Endodermal cell (in vitro differentiated cells): Measurements from ENCODE around the gene NUP107. TPM values are rescaled to one million over a fixed set of nuclear protein-coding genes. Genes with fewer than 3 reads are reported as not detected.

Source experiments
- DNase-seq: peaks from one replicate; pipeline ENCODE4 v3.0.0-alpha.2; 2017
- H3K27ac ChIP-seq: 2 replicates; pipeline ENCODE4 v1.5.1; 2013; ENCODE audit warnings: mild to moderate bottlenecking, low read depth, low read length, moderate library complexity
- H3K27me3 ChIP-seq: 2 replicates; pipeline ENCODE4 v1.6.1; 2013; ENCODE audit warnings: mild to moderate bottlenecking, low read length, moderate library complexity; ENCODE audit not compliant: insufficient read depth, control insufficient read depth, poor library complexity, severe bottlenecking
- H3K36me3 ChIP-seq: 2 replicates; pipeline ENCODE4 v1.7.0; 2013; ENCODE audit warnings: mild to moderate bottlenecking, low read length, moderate library complexity; ENCODE audit not compliant: control insufficient read depth, insufficient read depth
- H3K4me1 ChIP-seq: one replicate; pipeline ENCODE4 v1.7.0; 2013; ENCODE audit warnings: low read length; ENCODE audit not compliant: control insufficient read depth, insufficient read depth
- H3K4me3 ChIP-seq: 2 replicates; pipeline ENCODE4 v1.5.1; 2013; ENCODE audit warnings: mild to moderate bottlenecking, low read length, moderate library complexity
- H3K9ac ChIP-seq: 2 replicates; pipeline ENCODE4 v1.6.1; 2013; ENCODE audit warnings: mild to moderate bottlenecking, low read length, moderate library complexity; ENCODE audit not compliant: poor library complexity, severe bottlenecking; ENCODE audit errors: extremely low read depth
- H3K9me3 ChIP-seq: 2 replicates; pipeline ENCODE4 v1.6.1; 2013; ENCODE audit warnings: mild to moderate bottlenecking, low read length, moderate library complexity; ENCODE audit not compliant: control insufficient read depth
- H3K27ac Mint-ChIP-seq: 2 replicates; pipeline ENCODE4 v1.8.0; 2020; ENCODE audit warnings: mixed read lengths
- H3K27me3 Mint-ChIP-seq: 2 replicates; pipeline ENCODE4 v1.8.0; 2021; ENCODE audit warnings: mild to moderate bottlenecking, mixed read lengths; ENCODE audit not compliant: insufficient read depth
- H3K36me3 Mint-ChIP-seq: 2 replicates; pipeline ENCODE4 v1.8.0; 2020; ENCODE audit warnings: low read depth, mixed read lengths
- H3K4me1 Mint-ChIP-seq: 2 replicates; pipeline ENCODE4 v1.8.0; 2020; ENCODE audit warnings: mixed read lengths
- H3K4me3 Mint-ChIP-seq: 2 replicates; pipeline ENCODE4 v1.8.0; 2020; ENCODE audit warnings: mild to moderate bottlenecking, moderate library complexity, mixed read lengths
- H3K9me3 Mint-ChIP-seq: 2 replicates; pipeline ENCODE4 v1.8.0; 2020; ENCODE audit warnings: mild to moderate bottlenecking, mixed read lengths
- WGBS, 2 experiments: methylation state at CpG; one replicate each; pipeline versions ENCODE4 v1.1.5 to v1.1.7; 2013; ENCODE audit warnings: missing lambda C conversion rate in 2 of 2, mixed read lengths in 1 of 2; ENCODE audit not compliant: insufficient coverage in 1 of 2, insufficient read length in 1 of 2; 5-methylcytosine and 5-hydroxymethylcytosine counted together
- total RNA-seq, 2 donors: library from RNA; stranded (reverse); fragmentation: NEBNext Ultra II Directional in 1 of 2; extraction: Animal tissue kit (Norgen Biotek cat#: 25700) in 1 of 2; gene quantifications; 2 replicates in 1 of 2; 3 replicates in 1 of 2; pipeline ENCODE4 v1.2.1, GENCODE V29; 2021
- TF ChIP-seq, protein P1 (sequence below): fragments of 200-600 bp; sonication (generic); conservative IDR thresholded peaks from 2 replicates; pipeline ENCODE4 v1.5.0; 2021; ENCODE audit warnings: antibody characterized with exemption, mild to moderate bottlenecking

The NUP107 gene
- total RNA-seq, 2 donors from 2014 or later = 116 to 130 TPM

DNA sequence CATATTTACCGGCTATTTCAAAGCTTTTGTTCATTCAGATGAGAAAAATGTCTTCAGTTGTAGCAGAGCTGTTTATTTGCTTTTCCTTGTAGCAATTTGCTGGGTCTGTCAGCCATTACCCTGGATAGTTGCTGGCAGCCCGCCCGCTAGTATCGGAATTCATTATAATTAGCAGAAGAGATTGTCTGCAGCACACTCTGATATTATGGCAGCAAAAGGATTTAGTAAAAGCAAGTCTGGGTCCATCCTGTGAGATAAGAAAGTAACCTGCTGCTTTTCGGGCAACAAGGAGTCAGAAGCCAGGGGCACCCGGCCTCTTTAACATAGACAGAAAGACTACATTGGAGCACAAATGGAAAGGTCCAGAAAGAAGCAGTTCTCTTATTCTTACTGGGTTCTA is 53.1 kb downstream of the NUP107 start:
- Histone ChIP-seq H3K36me3 (peaks cover 57% of the 10 kb centered on the region), H3K4me1 (no peaks in the 10 kb centered on the region), H3K4me3 (no peak overlapping the region), H3K27ac (no peak overlapping the region), H3K9ac (no peak overlapping the region), H3K27me3 (no peaks in the 10 kb centered on the region), H3K9me3 (no peaks in the 10 kb centered on the region)
- Mint-ChIP-seq H3K4me3 (no peak overlapping the region), H3K9me3 (no peaks in the 10 kb centered on the region), H3K27me3 (no peaks in the 10 kb centered on the region), H3K4me1 (no peaks in the 10 kb centered on the region), H3K27ac (peak overlapping the region; percentile 21), H3K36me3 (peaks cover 46% of the 10 kb centered on the region)
- TF ChIP-seq, protein P1, sequence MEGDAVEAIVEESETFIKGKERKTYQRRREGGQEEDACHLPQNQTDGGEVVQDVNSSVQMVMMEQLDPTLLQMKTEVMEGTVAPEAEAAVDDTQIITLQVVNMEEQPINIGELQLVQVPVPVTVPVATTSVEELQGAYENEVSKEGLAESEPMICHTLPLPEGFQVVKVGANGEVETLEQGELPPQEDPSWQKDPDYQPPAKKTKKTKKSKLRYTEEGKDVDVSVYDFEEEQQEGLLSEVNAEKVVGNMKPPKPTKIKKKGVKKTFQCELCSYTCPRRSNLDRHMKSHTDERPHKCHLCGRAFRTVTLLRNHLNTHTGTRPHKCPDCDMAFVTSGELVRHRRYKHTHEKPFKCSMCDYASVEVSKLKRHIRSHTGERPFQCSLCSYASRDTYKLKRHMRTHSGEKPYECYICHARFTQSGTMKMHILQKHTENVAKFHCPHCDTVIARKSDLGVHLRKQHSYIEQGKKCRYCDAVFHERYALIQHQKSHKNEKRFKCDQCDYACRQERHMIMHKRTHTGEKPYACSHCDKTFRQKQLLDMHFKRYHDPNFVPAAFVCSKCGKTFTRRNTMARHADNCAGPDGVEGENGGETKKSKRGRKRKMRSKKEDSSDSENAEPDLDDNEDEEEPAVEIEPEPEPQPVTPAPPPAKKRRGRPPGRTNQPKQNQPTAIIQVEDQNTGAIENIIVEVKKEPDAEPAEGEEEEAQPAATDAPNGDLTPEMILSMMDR = no peak
- WGBS, 2 experiments = 93 to 97% methylated on average over 5 to 6 of the region's 6 CpGs
- no peak for DNase-seq

DNA sequence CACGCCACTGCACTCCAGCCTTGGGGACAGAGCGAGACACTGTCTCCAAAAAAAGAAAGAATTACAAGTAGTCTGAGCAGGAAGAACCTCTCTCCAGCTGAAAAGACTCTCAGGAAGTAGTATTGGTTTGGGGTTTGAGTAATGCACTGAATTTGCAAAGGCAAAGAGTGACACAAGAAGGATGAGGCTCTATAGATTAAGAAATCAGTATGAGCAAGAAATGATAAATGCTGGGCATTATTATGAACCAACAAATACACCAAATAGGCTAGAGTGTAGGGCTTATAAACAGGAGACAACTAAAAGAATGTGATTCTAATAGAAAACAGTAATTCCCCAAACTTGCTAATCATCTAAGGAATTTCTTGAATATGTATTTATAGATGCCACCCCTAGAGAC is 56.6 kb downstream of the NUP107 start:
- Histone ChIP-seq H3K27ac (no peak overlapping the region), H3K36me3 (peaks cover 27% of the 10 kb centered on the region), H3K9me3 (no peaks in the 10 kb centered on the region), H3K9ac (no peak overlapping the region), H3K4me1 (no peaks in the 10 kb centered on the region), H3K4me3 (no peak overlapping the region), H3K27me3 (no peaks in the 10 kb centered on the region)
- no peaks in the 10 kb centered on the region for H3K9me3 Mint-ChIP-seq
- peak overlapping the region; percentile 30 for H3K27ac Mint-ChIP-seq
- TF ChIP-seq, protein P1 = no peak
- H3K4me1 Mint-ChIP-seq = peaks cover 6% of the 10 kb centered on the region
- H3K36me3 Mint-ChIP-seq = peaks cover 26% of the 10 kb centered on the region
- no peak overlapping the region for H3K4me3 Mint-ChIP-seq
- H3K27me3 Mint-ChIP-seq = no peaks in the 10 kb centered on the region
- 86 to 94% methylated on average over 2 of the region's 2 CpGs for WGBS, 2 experiments
- no peak for DNase-seq

DNA sequence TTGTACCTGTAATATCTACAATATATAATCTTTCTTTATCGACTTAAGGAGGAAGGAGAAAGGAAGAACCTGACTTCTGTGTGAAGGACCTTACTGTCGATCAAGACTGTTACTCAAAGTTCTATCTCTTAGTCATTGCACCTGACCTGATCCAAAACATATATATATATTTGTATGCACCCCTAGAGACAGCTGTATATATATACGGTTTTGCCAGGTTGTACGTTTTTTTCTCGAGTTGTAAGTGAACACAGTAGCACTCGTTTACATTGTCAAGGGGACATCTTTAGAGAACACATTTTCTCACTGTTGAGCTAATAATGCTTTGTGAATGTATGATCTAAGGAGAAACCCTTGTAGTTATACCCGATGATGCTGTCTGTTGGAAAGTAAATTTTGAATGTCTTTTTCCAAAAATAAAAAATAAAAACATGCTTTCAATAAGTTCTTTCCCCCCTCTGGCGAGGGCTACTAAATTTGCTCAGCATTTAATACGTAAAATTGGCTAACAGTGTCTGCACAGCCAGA is 58.7 kb downstream of the NUP107 start:
- TF ChIP-seq, protein P1 = no peak
- Histone ChIP-seq H3K27me3 (no peaks in the 10 kb centered on the region), H3K9me3 (no peaks in the 10 kb centered on the region), H3K4me3 (peak overlapping the region; percentile 93), H3K36me3 (peaks cover 26% of the 10 kb centered on the region), H3K27ac (peak overlapping the region; percentile 24), H3K9ac (peak overlapping the region; percentile 61), H3K4me1 (no peaks in the 10 kb centered on the region)
- H3K4me3 Mint-ChIP-seq = peak overlapping the region; percentile 93
- no peaks in the 10 kb centered on the region for H3K9me3 Mint-ChIP-seq
- H3K4me1 Mint-ChIP-seq = peaks cover 8% of the 10 kb centered on the region
- peaks cover 10% of the 10 kb centered on the region for H3K36me3 Mint-ChIP-seq
- H3K27me3 Mint-ChIP-seq = no peaks in the 10 kb centered on the region
- 86 to 91% methylated on average over 4 to 6 of the region's 9 CpGs for WGBS, 2 experiments
- H3K27ac Mint-ChIP-seq = peak overlapping the region; percentile 98
- DNase-seq = no peak
